ENCODE data around the gene PSMD2.
A peak's percentile ranks its signal among the peaks of the same experiment; 100 is the strongest.
"Not testable (repeated sequence)": the region's sequence is repeated elsewhere in the genome, so short reads cannot be mapped to it uniquely, and the experiment has no call there.

Gene PSMD2

DNA sequence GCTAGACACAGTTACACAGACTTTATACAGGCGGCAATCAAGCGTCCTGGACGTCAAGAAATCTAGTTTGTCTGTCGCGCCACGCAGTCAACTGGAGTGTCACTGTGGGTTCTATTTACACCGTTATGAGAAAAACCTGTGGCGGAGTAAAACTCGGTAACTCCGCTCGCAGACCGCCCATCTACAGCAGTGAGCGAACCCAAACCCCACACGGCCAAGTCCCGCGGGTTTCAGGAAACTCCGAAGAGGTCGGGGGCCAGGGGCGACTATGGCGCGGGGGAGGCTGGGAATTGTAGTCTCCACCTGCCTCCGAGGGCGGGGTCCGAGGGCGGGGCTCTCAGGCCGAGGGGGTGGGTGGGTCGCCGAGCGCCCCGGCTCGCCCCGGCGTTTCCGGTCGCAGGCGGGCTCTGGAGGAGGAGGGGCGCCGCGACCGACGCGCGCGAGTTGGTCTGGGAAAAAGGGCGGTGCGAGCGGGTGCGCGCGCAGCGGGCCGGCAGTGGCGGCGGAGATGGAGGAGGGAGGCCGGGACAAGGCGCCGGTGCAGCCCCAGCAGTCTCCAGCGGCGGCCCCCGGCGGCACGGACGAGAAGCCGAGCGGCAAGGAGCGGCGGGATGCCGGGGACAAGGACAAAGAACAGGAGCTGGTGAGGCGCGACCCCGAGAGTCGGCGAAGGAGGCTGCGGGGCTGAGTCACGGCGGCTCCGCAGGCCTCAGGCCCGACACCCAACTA is at the start of gene PSMD2:
PSMD2 (plus strand) TSS at position 483 of the 729 bp plus-strand sequence; CDS start at position 509, 26 bp downstream.
- DNase-seq: peak; percentile 97

DNA sequence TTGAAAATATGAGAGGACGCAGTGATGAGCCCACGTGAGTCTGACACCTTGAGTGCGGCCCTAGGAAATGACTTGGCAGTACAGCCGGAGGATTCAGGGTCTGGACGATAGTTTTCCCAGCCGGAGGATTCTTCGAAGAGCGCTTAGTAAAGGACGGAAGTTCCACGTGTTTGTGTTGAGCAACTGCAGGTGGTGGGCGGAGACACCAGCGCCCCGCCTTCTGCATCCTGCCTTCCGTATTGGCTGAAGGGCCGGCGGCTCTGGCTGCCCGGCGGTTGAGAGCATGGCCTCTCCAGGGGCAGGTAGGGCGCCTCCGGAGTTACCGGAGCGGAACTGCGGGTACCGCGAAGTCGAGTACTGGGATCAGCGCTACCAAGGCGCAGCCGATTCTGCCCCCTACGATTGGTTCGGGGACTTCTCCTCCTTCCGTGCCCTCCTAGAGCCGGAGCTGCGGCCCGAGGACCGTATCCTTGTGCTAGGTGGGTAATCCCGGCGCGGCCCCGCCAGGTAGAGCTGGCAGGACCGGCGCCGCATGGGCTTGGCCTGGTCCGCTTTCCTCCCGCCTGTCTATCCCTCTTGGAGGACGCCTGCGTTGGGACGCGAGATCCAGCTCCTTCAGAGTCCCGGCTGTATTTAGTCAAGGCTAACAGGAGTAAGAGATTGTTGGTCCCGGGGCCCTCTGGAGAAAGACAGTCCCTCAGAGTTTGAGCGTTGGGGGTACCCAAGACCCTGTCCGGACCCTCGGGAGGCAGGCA is 49.5 kb upstream of the PSMD2 start, which contains the start of gene EEF1AKMT4:
EEF1AKMT4 (plus strand) TSS at position 261 of the 755 bp plus-strand sequence; CDS start at position 284, 23 bp downstream.
- DNase-seq: peak; percentile 93

DNA sequence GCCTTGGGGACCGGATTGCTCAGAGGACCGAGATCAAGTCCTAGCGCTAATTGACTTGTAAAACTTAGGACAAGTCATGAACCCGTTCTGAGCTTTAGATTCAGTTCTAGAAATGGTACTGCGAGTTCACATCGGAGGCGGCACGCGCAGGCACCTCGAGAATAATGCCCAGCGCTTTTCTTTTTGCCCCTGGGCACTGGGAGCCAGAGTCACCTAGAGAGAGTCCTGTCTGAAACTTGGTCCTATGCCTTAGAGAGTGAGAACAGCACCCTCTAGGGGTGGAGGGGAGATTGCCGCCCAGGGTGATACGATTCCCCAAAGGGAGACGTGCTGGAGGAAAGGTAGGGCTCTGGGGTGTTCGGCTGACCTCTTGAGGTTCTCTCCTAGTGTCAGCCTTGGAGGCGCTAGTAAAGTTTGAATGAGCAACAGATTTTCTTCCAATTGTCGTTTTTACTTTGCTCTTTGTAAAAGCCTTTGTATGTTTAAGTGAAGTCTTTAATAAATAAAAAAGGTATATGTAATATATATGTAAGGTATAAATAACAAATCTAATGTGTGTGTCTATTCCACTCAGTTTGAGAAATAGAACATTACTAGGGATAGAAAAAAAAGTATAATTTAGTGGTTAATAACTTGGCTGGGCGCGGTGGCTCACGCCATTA is 48.7 kb upstream of the PSMD2 start:
- peak; percentile 80 for DNase-seq

DNA sequence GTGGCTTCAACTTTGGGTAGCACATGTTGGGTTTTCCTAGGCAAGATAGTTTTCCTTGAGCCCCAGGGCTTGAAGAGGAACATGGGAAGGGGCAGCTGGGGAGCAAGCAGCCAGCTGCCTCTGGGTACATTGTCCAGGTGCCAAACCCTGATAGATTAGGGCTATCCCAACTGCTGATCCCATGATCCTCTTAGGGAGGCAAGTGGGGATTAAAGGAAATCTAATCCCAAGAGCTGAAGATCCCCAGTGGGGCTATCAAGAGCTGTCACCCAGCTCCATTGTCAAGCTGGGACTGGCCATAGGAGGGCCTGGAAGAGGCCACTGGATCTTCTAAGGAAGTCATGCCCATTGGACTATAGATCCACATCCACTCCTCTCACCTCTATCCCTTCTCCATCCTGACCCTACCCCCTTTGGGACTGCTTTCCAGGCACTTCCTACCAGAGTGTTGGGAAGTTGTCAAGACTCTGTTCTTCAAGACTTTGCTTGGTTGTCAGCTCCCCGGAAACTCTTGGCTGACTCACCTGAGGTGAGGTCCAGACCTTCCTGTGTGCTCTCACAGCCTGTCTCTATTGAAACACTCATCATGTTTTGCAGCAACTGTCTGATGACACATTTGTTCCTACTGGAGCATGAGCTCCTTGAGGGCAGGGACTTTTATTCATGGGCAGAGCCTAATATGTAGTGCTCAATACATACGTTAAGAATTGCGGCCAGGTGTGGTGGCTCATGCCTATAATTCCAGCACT is 43.6 kb upstream of the PSMD2 start:
- DNase-seq: no peak

DNA sequence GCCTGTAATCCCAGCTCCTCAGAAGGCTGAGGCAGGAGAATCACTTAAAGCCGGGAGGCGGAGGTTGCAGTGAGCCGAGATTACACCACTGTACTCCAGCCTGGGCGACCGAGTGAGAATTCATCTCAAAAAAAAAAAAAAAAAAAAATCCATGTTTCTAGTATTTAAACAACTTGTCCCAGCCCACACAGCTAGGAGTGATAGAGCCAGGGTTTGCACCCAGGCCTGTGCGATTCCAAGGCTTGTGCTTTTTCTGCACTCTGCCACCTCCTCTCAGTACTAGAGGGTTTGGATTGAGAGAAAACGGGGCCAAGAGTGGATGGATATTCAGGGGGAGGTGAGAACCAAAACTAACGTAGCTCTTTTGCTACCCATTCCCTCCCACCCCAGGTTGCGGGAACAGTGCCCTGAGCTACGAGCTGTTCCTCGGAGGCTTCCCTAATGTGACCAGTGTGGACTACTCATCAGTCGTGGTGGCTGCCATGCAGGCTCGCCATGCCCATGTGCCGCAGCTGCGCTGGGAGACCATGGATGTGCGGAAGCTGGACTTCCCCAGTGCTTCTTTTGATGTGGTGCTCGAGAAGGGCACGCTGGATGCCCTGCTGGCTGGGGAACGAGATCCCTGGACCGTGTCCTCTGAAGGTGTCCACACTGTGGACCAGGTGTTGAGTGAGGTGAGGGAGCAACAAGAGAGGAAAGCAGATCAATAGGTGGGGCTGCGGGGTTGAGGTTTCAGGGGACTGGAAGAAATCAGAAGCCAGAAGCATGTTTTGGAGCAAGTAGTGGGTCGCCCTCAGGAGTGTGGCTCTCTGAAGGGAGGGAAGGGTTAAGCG is 41.7 kb upstream of the PSMD2 start:
- DNase-seq: no peak

DNA sequence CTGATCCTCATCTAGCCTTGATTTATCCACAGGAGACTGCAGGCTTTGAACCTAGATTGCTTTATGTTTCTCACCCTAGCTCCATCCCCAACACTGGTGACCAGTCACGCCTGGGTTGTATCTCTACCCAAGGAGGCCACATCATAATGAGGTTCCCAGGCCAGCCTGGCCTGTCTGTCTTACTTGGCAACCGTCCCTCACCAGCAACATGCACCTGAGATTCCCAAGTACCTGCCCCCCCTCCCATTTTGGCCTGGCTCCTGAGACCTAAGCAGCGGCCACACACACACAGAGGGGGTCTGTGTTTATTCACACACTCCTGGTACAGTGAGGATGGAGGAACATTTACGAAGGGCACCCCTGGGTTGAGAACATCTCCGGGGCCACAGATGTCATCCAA is 40.1 kb upstream of the PSMD2 start:
- DNase-seq: no peak

DNA sequence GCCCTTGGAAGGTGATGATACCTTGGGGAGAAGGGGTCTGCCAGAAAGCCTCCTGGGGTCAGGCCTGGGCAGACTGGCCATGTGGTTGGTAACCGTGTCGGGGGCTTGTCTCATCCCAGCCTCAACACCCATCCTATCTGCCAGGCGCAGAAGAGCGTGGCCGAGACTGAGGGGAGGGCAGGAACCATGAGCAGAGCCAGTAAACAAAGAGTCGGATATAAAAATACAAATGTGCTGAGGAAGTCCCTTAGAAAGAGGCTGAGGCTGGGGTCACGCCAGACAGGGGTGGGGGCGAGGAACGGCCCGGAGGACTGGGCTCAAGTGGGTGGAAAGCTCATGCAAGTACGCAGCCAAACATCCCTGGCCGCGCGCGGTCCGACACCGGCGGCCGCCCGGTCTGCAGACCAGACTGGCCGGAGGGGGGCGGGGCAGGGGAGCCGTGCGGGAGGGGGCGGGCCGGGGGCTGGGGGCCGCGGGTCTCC is 39.6 kb upstream of the PSMD2 start:
- DNase-seq: no peak

DNA sequence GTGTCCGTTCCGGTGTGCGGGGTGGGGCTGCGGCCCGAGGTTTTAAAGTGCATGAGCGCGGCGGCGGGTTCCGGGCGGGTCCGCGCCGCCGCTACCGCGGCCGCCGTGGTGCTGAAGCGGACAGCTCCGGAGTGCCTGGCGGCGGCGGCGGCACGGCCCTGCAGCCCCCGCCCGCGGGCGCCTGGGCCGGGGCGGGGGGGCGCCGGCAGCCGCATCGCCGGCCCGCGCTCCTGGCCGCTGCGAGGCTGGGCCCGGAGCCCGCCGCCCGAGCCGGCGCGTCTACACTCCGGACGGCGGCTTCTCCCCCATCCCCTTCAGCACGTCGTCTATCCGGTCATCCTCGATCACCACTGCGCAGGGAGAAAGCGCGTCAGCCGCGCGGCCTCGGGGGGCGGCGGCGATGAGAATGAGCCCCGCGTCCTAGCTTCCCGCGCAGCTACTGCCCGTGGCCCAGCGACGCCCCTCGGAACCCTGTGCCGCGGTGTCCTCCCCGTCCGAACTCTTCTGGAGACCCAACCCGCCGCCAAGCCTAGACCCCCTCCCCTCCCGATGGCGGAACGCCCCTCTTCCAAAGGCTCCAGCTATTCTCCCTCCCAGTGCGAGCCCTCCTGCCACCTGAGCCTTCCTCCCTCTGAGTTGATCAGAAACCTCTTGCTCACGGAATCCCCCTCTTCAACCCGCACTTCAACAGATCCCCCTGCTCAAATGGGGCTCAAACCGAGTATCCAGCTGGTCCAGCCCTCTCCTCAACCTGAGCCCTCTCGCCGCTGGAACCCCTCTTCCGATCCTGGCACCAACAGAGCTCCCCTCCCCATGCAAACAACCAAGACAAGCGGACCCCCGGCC is 38.9 kb upstream of the PSMD2 start:
- peak; percentile 42 for DNase-seq

DNA sequence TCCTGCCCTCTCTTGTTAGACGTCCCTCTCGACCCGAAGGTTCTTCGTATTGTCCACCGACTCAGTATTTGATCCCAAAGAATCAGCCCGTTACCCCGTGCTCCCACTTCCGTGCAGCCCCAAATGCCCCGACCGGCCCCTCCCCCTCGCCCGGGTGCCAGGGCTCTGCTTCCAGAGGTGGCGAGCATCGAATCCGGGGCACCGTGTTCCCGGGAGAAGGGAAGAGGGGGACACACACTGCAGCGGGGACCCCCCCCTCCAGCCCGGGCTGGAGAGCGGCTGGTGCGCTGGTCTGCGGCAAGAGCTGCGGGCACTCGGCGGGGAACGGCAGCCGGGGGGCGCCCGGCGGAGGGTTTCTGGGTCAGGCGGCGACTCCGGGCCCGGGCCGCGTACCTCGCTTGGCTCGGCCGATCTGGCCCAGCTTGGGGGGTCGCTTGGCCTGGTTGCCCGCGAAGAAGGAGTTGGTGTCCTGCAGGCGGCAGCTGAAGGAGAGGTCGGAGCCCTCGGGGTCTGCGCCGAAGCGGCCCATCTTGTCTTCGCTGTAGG is 38.2 kb upstream of the PSMD2 start:
- no peak for DNase-seq

DNA sequence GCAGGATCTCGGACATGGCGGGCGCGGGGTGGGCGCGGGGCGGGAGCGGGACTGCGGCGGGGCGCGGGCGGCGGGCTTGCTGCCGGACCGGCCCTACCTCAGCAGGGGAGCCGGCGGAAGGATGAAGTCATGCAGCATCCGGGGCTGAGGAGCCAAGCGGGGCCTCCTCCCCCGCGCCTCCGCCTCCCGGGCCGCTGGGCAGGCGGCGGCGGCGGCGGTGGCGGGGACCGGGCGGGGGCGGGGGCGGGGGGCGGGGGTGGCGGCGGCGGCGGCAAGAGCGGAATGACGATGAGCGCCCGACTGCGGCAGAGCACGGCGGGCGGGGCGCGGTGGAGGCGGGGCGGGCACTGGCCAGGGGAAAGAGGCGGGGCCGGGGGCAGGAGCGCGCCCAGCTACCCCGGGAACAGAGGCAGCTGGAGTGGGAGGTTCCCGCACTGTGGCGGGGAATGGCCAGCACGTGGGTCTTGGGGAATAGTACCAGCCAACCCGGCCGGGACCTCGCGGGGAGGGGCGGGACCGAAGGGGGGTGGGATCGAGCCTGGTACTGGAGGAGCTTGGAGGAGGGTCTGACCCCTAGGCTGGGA is 37.7 kb upstream of the PSMD2 start, which contains the start of gene CAMK2N2:
CAMK2N2 (minus strand) TSS at position 284 of the 584 bp plus-strand sequence; CDS start at position 16, 268 bp downstream.
- peak; percentile 59 for DNase-seq

DNA sequence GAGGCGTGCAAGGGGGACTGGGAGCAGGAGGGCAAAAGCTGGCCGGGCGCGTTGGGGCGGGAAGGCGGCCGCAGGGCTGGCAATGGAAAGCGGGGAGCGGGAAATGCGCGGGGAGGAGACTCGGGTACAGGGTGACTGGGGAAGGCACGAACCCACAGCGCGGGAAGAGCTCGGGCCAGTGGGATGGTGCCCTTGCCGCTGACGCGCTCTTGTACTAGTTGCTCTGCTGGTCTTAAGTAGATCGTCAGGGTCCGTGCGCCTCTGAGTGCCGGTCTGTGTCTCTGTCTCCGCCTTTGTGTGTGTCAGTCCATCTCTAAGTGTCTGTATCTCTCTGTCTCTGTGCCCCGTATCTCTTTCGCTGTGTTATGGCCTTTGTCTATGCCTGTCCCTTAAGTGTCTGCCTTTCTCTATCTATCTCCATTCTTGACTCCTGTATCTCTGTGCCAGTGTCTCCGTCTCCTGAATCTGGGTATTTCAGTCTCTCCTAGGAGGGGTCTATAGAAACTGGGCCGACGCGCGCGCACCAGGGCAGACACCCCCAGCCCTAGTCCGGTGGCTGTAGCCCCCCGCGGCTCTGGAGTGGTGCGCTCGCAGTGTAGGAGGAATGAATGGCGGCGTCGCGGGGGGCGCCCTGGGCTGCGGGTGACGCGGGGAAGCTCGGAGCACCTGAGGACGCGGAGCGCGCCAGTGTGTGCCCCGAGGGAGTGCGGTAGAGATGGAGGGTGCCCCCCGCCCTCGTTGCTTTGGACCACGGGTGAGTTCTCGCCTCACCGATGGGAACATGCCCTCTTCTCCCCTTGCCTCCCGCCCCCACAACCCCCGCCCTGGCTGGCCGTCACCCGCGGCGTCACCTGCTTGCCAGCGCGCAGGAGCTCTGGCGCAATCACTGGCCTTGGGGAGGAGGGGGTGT is 36.9 kb upstream of the PSMD2 start:
- DNase-seq: no peak

DNA sequence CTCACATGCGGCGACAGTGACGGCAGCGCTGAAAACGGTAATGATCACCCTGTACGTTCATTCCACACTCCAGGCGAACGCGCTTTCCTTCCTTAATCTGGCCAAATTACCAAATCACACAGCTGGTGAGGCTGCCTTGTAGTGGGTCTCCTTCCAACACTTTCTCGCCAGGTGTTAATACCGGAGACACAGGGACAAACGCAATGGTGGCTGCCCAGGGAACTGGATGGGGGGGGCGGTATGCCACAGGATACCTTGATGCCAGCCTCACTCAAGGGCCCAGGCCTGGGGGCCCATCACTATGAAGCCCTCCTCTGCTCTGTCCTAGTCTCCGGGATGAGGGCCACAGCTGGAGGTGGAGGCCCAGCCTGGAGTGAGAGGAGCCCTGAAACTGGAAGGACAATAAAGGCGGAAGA is 36.3 kb upstream of the PSMD2 start:
- DNase-seq: no peak

DNA sequence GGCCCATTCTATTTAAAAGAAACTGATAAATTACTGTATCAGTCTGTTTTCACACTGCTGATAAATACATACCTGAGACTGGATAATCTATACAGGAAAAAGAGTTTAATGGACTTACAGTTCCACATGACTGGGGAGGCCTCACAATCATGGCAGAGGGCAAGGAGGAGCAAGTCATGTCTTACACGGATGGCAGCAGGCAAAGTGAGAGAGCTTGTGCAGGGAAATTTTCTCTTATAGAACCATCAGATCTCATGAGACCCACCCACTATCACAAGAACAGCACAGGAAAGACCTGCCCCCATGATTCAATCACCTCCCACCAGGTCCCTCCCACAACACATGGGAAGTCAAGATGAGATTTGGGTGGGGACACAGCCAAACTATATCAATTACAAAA is 31.8 kb upstream of the PSMD2 start:
- not testable (repeated sequence) for DNase-seq

DNA sequence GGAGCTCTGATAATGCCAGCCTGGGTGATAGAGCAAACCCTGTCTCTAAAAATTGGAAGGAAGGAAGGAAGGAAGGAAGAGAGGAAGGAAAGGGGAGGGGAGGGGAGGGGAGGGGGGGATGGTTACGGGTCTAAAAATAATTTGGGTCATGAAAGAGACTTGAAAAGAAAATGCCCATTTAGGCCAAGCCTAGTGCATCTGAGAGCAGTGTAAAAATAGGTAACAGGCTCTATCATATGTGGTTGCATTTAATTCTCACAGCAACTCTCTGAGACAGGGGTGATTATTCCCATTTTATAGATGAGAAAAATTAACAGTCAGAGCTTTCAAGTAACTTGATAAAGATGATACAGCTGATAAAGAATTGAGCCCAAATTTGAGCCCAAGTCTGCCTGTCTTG is 26.8 kb upstream of the PSMD2 start:
- no peak for DNase-seq

DNA sequence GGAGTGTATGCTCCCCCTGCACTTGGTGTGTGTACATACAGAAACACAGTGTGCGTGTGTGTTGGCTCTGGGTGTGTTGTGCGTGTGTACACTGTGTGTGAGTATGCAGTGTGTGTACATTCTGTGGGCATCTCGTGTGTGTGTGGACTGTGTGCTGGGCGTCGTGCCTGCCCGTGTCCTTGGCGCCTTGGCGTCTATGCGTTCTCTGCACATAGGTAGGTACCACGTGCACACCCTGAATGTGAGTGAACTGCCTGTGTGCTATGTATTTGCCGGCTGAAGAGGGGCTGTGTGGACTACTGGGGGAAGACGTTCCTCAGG is 23.7 kb upstream of the PSMD2 start:
- no peak for DNase-seq

DNA sequence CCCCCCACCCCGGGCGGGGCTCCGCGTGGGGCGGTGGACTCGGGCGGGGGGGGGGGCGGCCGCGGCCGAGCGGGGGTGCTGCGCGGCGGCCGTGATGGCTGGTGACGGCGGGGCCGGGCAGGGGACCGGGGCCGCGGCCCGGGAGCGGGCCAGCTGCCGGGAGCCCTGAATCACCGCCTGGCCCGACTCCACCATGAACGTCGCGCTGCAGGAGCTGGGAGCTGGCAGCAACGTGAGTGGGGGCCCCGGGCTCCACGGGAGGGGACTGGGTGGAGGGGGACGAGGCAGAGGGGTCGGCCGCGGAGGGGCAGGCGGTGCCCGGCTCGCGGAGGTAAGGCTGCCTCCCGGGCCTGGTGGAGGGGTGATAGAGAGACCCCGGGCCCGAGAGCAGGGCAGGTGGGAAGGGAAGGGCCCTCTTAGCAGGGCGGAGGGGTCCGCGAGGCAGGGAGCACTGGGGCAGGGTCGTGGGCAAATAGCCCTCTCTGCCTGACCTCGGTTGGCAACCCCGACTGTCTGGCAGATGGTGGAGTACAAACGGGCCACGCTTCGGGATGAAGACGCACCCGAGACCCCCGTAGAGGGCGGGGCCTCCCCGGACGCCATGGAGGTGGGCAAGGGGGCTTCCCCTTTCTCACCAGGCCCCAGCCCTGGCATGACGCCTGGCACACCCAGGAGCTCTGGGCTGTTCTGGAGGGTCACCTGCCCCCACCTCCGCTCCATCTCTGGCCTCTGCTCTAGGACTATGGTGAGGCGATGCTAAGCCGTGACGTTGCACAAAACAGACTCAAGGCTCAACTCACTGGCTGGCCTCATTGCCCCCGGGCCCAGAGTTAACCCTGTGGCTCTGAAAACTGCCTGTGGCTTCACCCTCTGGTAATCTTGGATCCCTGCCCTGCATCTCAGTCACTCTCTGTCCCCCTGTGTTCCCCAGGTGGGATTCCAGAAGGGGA is 22.8 kb upstream of the PSMD2 start, which contains the start of gene ECE2:
ECE2 (plus strand) TSS at position 62 of the 950 bp plus-strand sequence; CDS start at position 194, 132 bp downstream.
- DNase-seq: no peak

DNA sequence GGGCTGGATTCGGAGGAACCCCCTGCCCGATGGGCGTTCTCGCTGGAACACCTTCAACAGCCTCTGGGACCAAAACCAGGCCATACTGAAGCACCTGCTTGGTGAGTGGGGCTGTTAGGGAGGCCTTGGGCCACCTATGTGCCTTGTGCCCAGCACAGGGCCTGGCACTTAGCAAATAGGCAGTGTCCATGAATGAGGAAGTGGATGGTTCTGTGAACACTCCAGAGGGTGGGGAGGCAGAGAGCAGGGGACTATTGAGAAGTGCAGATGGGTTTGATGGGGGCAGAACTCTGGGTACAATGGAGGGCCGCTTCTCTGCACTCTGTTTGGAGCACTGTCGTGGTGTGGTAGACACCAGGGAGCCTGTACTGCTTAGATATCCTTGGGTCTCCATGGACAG is 21.7 kb upstream of the PSMD2 start:
- no peak for DNase-seq

DNA sequence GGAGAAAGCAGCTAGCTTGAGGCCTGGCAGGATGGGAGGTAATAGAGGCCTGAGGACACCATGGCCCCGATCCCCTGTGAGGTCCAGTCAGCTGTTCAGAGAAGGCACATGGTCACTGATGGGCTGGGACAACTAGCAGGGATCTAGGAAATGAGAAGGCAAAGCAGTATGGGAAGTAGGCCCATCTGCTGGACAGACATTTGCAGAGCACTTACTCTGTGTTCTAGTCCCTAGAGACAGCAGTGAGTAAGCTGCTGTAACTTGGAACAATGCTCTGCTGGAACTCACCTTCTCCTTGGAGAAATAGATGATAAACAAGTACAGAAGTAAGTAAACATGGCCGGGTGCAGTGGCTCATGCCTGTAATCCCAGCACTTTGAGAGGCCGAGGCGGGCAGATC is 16.1 kb upstream of the PSMD2 start:
- DNase-seq: no peak
